SK-N-SH treated with all-trans-retinoic acid at 6 μM for 48 hours (cell line): ENCODE measurements around the gene SUSD4.

Source experiments
- RARB ChIP-seq: fragments of 250-450 bp; sonication (Bioruptor Pico); IDR thresholded peaks from 2 replicates; pipeline ENCODE4 v1.8.0; 2021; ENCODE audit warnings: mild to moderate bottlenecking, moderate library complexity
- SNAI2 ChIP-seq: fragments of 250-450 bp; sonication (Bioruptor Pico); IDR thresholded peaks from 2 replicates; pipeline ENCODE4 v1.5.0; 2020; ENCODE audit warnings: mild to moderate bottlenecking, moderate library complexity
- TOX ChIP-seq: fragments of 250-450 bp; sonication (Bioruptor Pico); IDR thresholded peaks from 2 replicates; pipeline ENCODE4 v1.8.0; 2021; ENCODE audit warnings: mild to moderate bottlenecking, moderate library complexity, borderline replicate concordance
- ZFP30 ChIP-seq: fragments of 450-650 bp; formaldehyde crosslinking; IDR thresholded peaks from 2 replicates; pipeline ENCODE4 v1.5.0; 2022; ENCODE audit warnings: mild to moderate bottlenecking, moderate library complexity
- ZNF70 ChIP-seq: fragments of 450-650 bp; formaldehyde crosslinking; IDR thresholded peaks from 2 replicates; pipeline ENCODE4 v1.5.0; 2020; ENCODE audit warnings: mild to moderate bottlenecking, moderate library complexity
- TF ChIP-seq, protein P1 (sequence below): fragments of 250-450 bp; sonication (Bioruptor Pico); IDR thresholded peaks from 2 replicates; pipeline ENCODE4 v1.8.0; 2020; ENCODE audit warnings: mild to moderate bottlenecking, moderate library complexity, borderline replicate concordance

DNA sequence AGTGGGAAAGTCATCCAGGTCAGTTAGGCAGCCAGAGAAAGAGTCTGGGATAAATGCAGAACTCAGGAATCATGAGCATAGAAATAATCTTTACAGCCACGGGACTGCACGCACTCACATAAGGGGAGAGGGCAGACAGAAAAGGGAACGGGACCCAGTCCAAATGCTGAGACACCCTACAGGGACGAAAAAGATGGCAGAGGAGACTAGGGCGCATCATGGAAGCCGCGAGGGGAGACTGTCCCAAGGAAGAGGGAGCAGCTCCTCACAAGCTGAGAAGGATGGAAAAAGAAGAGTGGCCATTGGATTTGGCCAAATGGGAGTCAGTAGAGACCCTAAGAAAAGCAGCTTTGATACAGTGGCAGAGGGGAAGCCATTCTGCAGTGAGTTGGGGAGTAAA, 118.0 kb downstream of the SUSD4 start:
- no peak for TF ChIP-seq RARB (CRISPR knock-in tag)
- no peak for TF ChIP-seq ZFP30
- no peak for TF ChIP-seq ZNF70
- TF ChIP-seq, protein P1, sequence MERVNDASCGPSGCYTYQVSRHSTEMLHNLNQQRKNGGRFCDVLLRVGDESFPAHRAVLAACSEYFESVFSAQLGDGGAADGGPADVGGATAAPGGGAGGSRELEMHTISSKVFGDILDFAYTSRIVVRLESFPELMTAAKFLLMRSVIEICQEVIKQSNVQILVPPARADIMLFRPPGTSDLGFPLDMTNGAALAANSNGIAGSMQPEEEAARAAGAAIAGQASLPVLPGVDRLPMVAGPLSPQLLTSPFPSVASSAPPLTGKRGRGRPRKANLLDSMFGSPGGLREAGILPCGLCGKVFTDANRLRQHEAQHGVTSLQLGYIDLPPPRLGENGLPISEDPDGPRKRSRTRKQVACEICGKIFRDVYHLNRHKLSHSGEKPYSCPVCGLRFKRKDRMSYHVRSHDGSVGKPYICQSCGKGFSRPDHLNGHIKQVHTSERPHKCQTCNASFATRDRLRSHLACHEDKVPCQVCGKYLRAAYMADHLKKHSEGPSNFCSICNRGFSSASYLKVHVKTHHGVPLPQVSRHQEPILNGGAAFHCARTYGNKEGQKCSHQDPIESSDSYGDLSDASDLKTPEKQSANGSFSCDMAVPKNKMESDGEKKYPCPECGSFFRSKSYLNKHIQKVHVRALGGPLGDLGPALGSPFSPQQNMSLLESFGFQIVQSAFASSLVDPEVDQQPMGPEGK (CRISPR knock-in tag), result no peak
- TF ChIP-seq SNAI2 (CRISPR knock-in tag), result no peak
- TF ChIP-seq TOX, result no peak
